OCI-LY1 (cell line): Measurements from ENCODE around the gene PLEKHH1.

Experiments used
- H2AFZ ChIP-seq: fragments of 200-600 bp; sonication (generic), shearing (Covaris generic); 2 replicates; pipeline ENCODE4 v1.6.0; 2014; ENCODE audit warnings: antibody characterized with exemption, mild to moderate bottlenecking, low read length
- H3F3A ChIP-seq: fragments of 200-600 bp; sonication (generic), shearing (Covaris generic); 2 replicates; pipeline ENCODE4 v1.6.0; 2014; ENCODE audit warnings: mild to moderate bottlenecking, antibody characterized with exemption, low read length, moderate library complexity; ENCODE audit not compliant: insufficient read depth
- H3K27ac ChIP-seq: fragments of 200-600 bp; sonication (generic); 2 replicates; pipeline ENCODE4 v1.5.1; 2014; ENCODE audit warnings: low read length, mixed run types, mild to moderate bottlenecking, low read depth; ENCODE audit not compliant: poor library complexity, severe bottlenecking
- H3K27me3 ChIP-seq: fragments of 200-600 bp; sonication (generic); 2 replicates; pipeline ENCODE4 v1.6.0; 2014; ENCODE audit warnings: antibody characterized with exemption, mild to moderate bottlenecking, low read length, moderate library complexity; ENCODE audit not compliant: insufficient read depth
- H3K36me3 ChIP-seq: fragments of 200-600 bp; sonication (generic); 2 replicates; pipeline ENCODE4 v1.6.1; 2014; ENCODE audit warnings: mild to moderate bottlenecking, antibody characterized with exemption, low read length, moderate library complexity, mixed read lengths; ENCODE audit not compliant: insufficient read depth
- H3K4me1 ChIP-seq: fragments of 200-600 bp; sonication (generic); 2 replicates; pipeline ENCODE4 v1.5.1; 2014; ENCODE audit warnings: mild to moderate bottlenecking, low read length, moderate library complexity; ENCODE audit not compliant: insufficient read depth, severe bottlenecking
- H3K4me2 ChIP-seq: fragments of 200-600 bp; sonication (generic), shearing (Covaris generic); 2 replicates; pipeline ENCODE4 v1.6.1; 2014; ENCODE audit warnings: low read length
- H3K4me3 ChIP-seq: fragments of 200-600 bp; sonication (generic); 2 replicates; pipeline ENCODE4 v1.5.1; 2014; ENCODE audit warnings: low read length, low read depth, mild to moderate bottlenecking, mixed read lengths; ENCODE audit not compliant: poor library complexity, severe bottlenecking
- H3K79me2 ChIP-seq: fragments of 200-600 bp; shearing (Covaris generic); 2 replicates; pipeline ENCODE4 v1.6.1; 2016; ENCODE audit warnings: mixed run types, low read length, mixed read lengths; ENCODE audit not compliant: insufficient read depth
- H3K9ac ChIP-seq: fragments of 200-600 bp; sonication (generic), shearing (Covaris generic); 2 replicates; pipeline ENCODE4 v1.6.1; 2014; ENCODE audit warnings: mild to moderate bottlenecking, low read length, mixed read lengths
- H3K9me2 ChIP-seq: fragments of 200-600 bp; sonication (generic), shearing (Covaris generic); 2 replicates; pipeline ENCODE4 v1.6.1; 2014; ENCODE audit warnings: low read depth, mild to moderate bottlenecking, low read length, mixed read lengths
- H3K9me3 ChIP-seq: fragments of 200-600 bp; shearing (Covaris generic); 2 replicates; pipeline ENCODE4 v1.6.1; 2014; ENCODE audit warnings: low read length, mixed read lengths
- H4K20me1 ChIP-seq: fragments of 200-600 bp; sonication (generic), shearing (Covaris generic); 2 replicates; pipeline ENCODE4 v1.6.0; 2016; ENCODE audit warnings: mild to moderate bottlenecking, low read length; ENCODE audit not compliant: insufficient read depth
- EZH2 ChIP-seq: fragments of 200-600 bp; sonication (generic), shearing (Covaris generic); IDR thresholded peaks from 2 replicates; pipeline ENCODE4 v1.8.0; 2017; ENCODE audit warnings: borderline replicate concordance, mixed run types, mild to moderate bottlenecking, antibody characterized with exemption, low read length, moderate library complexity, mixed read lengths
- TF ChIP-seq, protein P1 (sequence below): fragments of 200-600 bp; sonication (generic), shearing (Covaris generic); IDR thresholded peaks from 2 replicates; pipeline ENCODE4 v1.5.1; 2017; ENCODE audit warnings: mild to moderate bottlenecking, antibody characterized with exemption, low read length, moderate library complexity, mixed read lengths

PLEKHH1 gene

DNA sequence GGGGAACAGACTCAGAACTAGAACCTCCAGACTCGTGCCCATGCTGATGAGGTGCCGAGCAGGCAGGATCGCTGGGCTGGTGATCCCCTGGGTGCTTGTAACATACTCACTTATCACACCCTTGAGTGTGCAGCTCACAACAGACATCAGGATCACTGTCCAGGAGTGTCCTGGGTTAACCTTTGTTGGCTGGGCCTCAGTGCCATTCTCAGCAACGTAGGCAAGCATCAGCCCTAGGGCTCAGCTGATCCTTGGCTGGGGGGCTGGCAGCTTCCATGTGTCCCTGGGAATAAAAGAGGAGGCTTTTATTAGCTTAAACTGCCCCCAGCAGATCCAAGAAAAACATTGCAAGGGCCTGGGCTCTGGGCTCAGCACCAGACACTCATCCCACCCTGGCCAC, 46.2 kb upstream of the PLEKHH1 start:
- no peak overlapping the region for H2AFZ ChIP-seq
- no peak overlapping the region for H3K4me3 ChIP-seq
- no peaks in the 10 kb centered on the region for H3K9me3 ChIP-seq
- peaks cover 6% of the 10 kb centered on the region; the same call in 1 of the 2 replicates for H3K36me3 ChIP-seq
- H3K27ac ChIP-seq: no peak overlapping the region
- TF ChIP-seq, protein P1, sequence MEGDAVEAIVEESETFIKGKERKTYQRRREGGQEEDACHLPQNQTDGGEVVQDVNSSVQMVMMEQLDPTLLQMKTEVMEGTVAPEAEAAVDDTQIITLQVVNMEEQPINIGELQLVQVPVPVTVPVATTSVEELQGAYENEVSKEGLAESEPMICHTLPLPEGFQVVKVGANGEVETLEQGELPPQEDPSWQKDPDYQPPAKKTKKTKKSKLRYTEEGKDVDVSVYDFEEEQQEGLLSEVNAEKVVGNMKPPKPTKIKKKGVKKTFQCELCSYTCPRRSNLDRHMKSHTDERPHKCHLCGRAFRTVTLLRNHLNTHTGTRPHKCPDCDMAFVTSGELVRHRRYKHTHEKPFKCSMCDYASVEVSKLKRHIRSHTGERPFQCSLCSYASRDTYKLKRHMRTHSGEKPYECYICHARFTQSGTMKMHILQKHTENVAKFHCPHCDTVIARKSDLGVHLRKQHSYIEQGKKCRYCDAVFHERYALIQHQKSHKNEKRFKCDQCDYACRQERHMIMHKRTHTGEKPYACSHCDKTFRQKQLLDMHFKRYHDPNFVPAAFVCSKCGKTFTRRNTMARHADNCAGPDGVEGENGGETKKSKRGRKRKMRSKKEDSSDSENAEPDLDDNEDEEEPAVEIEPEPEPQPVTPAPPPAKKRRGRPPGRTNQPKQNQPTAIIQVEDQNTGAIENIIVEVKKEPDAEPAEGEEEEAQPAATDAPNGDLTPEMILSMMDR: no peak
- no peak for TF ChIP-seq EZH2
- no peak overlapping the region for H3K9ac ChIP-seq
- H3K79me2 ChIP-seq: no peaks in the 10 kb centered on the region
- H3K9me2 ChIP-seq: no peaks in the 10 kb centered on the region
- H3K4me2 ChIP-seq: no peak overlapping the region
- H3K4me1 ChIP-seq: peaks cover 21% of the 10 kb centered on the region
- H3F3A ChIP-seq: no peaks in the 10 kb centered on the region
- no peaks in the 10 kb centered on the region for H3K27me3 ChIP-seq
- H4K20me1 ChIP-seq: no peaks in the 10 kb centered on the region

DNA sequence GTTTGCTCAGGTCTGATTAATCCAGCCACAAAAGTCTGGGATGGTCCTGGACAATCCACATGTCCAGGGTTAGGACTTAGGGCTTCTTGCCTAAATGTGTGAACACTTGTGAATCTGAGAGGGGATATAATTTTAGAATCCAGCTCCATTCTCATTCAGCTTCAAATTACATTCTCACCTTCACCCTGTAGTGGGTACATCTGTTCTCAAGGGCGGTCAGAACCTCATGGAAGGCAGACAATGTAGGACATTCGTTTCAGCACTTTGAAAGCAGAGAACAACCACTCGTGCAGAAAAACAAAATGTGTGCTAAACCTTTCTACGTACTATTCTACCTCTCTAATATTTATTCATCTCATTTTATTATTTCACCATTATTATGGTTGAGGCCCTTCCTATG, 45.8 kb upstream of the PLEKHH1 start:
- H3K4me1 ChIP-seq: peaks cover 21% of the 10 kb centered on the region
- no peaks in the 10 kb centered on the region for H3F3A ChIP-seq
- no peaks in the 10 kb centered on the region for H3K9me3 ChIP-seq
- H3K9me2 ChIP-seq: no peaks in the 10 kb centered on the region
- no peaks in the 10 kb centered on the region for H3K27me3 ChIP-seq
- no peaks in the 10 kb centered on the region for H3K79me2 ChIP-seq
- H2AFZ ChIP-seq: no peak overlapping the region
- H3K9ac ChIP-seq: no peak overlapping the region
- H3K36me3 ChIP-seq: peaks cover 6% of the 10 kb centered on the region; the same call in 1 of the 2 replicates
- H3K4me2 ChIP-seq: peak overlapping the region; percentile 68; the same call in 1 of the 2 replicates
- H4K20me1 ChIP-seq: no peaks in the 10 kb centered on the region
- TF ChIP-seq, protein P1: no peak
- no peak for TF ChIP-seq EZH2
- H3K27ac ChIP-seq: peak overlapping the region; percentile 76
- H3K4me3 ChIP-seq: peak overlapping the region; percentile 57

DNA sequence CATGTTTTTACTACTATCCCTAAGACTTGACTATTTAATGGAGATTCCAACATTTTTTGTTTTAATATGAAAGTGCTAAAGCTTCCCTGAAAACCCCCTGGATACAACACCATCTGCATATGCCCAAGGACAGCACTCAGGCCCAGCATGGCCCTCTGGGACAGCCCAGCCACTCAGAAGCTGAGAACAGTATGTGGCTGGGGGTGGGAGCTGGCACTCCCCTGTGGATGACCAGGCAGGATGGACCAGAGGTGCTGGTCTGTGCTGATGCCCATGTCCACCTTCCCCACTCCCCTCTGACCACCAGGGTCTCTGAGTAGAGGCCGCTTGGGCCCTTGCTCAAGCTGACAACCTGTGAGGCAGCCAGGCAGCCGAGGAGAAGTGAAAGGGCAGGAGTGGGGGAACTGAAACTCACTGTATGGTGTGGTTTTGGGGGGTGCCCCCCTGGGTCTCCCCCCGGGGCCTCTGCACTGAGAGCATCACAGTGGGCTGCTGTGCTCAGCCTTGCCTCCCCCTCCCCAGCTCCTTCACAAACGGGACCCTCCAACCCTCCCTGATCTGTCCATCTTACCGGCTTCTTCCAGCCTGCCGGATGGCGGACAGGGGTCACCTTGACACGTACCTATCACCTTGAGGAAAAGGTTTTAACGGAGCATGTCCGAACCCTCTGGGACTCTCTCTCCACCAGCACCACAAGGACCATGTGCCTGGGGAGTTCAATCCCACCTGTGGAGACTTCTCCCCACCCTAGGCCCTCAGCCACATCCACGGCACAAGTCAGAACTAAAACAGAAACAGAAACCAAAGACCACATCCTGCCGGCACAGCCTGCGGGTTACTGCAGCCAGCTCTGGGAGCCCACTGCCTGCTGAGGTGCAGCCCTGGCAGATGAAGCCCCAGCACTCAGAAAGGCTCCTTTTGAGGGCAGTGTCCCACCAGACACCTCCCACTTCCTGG, 44.9 kb upstream of the PLEKHH1 start, which contains the start of gene TMEM229B:
Gene TMEM229B, minus strand, starts transcription at position 785 of the 957 bp plus-strand sequence. CDS start 14,798 bp downstream, outside the sequence.
- H3K9ac ChIP-seq: peak within 1 kb of the TSS; percentile 60
- no peak within 1 kb of the TSS for H2AFZ ChIP-seq
- peak within 1 kb of the TSS; percentile 57 for H3K4me3 ChIP-seq
- H4K20me1 ChIP-seq: no peaks in the 10 kb centered on the region
- no peaks in the 10 kb centered on the region for H3K9me3 ChIP-seq
- peaks cover 6% of the 10 kb centered on the region; the same call in 1 of the 2 replicates for H3K36me3 ChIP-seq
- no peaks in the 10 kb centered on the region for H3K27me3 ChIP-seq
- H3F3A ChIP-seq: no peaks in the 10 kb centered on the region
- peaks cover 21% of the 10 kb centered on the region for H3K4me1 ChIP-seq
- H3K79me2 ChIP-seq: no peaks in the 10 kb centered on the region
- H3K27ac ChIP-seq: peak within 1 kb of the TSS; percentile 76
- H3K9me2 ChIP-seq: no peaks in the 10 kb centered on the region
- TF ChIP-seq, protein P1: no peak
- TF ChIP-seq EZH2: no peak
- peak within 1 kb of the TSS; percentile 68 for H3K4me2 ChIP-seq
